Measurements from ENCODE around the gene TMEM87B. TPM values are rescaled to one million over a fixed set of nuclear protein-coding genes. Genes with fewer than 3 reads are reported as not detected.

Gene TMEM87B
- total RNA-seq, 1 experiment from 2014 or later: 37.0 TPM

- Mint-ChIP-seq H3K27me3 (ENCODE audit: unreplicated experiment) (peaks cover 22% of the 10 kb centered on the region), H3K9me3 (ENCODE audit: low read depth, unreplicated experiment) (no peaks in the 10 kb centered on the region), H3K4me1 (ENCODE audit: low read depth, unreplicated experiment) (no peaks in the 10 kb centered on the region), H3K4me3 (ENCODE audit: low read depth, unreplicated experiment) (no peak overlapping the region), H3K27ac (ENCODE audit: unreplicated experiment) (no peak overlapping the region), H3K36me3 (ENCODE audit: insufficient read depth, unreplicated experiment) (no peaks in the 10 kb centered on the region)
- TF ChIP-seq CTCF (IDR thresholded peaks at IDR 0.05; ENCODE audit: unreplicated experiment): no peak
- DNase-seq: no peak
- intact Hi-C loops (cut with micrococcal nuclease; ENCODE audit: unreplicated experiment): no loop called here
- CTCF ChIA-PET: no interaction called here
- no TSS peak for BruUV-seq (replicated peaks)
Measured at GRCh38 chr2:112144966-112145365, 89.9 kb downstream of the TMEM87B start.

GRCh38 chr2:112147382-112148168, 92.5 kb downstream of the TMEM87B start:
- CTCF ChIA-PET: interaction anchor here (1.0 kb wide), 1 partner anchor 10 kb away, joined by 4 read pairs; the partner anchor contains the start of gene FBLN7
- no peak for TF ChIP-seq CTCF (IDR thresholded peaks at IDR 0.05; ENCODE audit: unreplicated experiment)
- intact Hi-C loops (cut with micrococcal nuclease; ENCODE audit: unreplicated experiment): no loop called here
- no TSS peak for BruUV-seq (replicated peaks)
- H3K4me1 Mint-ChIP-seq (ENCODE audit: low read depth, unreplicated experiment): no peaks in the 10 kb centered on the region
- no peaks in the 10 kb centered on the region for H3K9me3 Mint-ChIP-seq (ENCODE audit: low read depth, unreplicated experiment)
- no peak overlapping the region for H3K27ac Mint-ChIP-seq (ENCODE audit: unreplicated experiment)
- H3K27me3 Mint-ChIP-seq (ENCODE audit: unreplicated experiment): peaks cover 22% of the 10 kb centered on the region
- no peak for DNase-seq
- no peaks in the 10 kb centered on the region for H3K36me3 Mint-ChIP-seq (ENCODE audit: insufficient read depth, unreplicated experiment)
- no peak overlapping the region for H3K4me3 Mint-ChIP-seq (ENCODE audit: low read depth, unreplicated experiment)

- Mint-ChIP-seq H3K9me3 (ENCODE audit: low read depth, unreplicated experiment) (no peaks in the 10 kb centered on the region), H3K27ac (ENCODE audit: unreplicated experiment) (no peak overlapping the region), H3K27me3 (ENCODE audit: unreplicated experiment) (peaks cover 22% of the 10 kb centered on the region), H3K4me1 (ENCODE audit: low read depth, unreplicated experiment) (no peaks in the 10 kb centered on the region), H3K4me3 (ENCODE audit: low read depth, unreplicated experiment) (no peak overlapping the region), H3K36me3 (ENCODE audit: insufficient read depth, unreplicated experiment) (no peaks in the 10 kb centered on the region)
- TF ChIP-seq CTCF (IDR thresholded peaks at IDR 0.05; ENCODE audit: unreplicated experiment): no peak
- BruUV-seq (replicated peaks): no TSS peak
- intact Hi-C loops (cut with micrococcal nuclease; ENCODE audit: unreplicated experiment): no loop called here
- CTCF ChIA-PET: interaction anchor here (1.0 kb wide), 1 partner anchor 11 kb away, joined by 4 read pairs; the partner anchor contains the start of gene FBLN7
- no peak for DNase-seq
Measured at GRCh38 chr2:112148477-112148876, 93.4 kb downstream of the TMEM87B start.

- Mint-ChIP-seq H3K4me1 (ENCODE audit: low read depth, unreplicated experiment) (no peaks in the 10 kb centered on the region), H3K4me3 (ENCODE audit: low read depth, unreplicated experiment) (no peak overlapping the region), H3K27ac (ENCODE audit: unreplicated experiment) (no peak overlapping the region), H3K36me3 (ENCODE audit: insufficient read depth, unreplicated experiment) (no peaks in the 10 kb centered on the region), H3K27me3 (ENCODE audit: unreplicated experiment) (peaks cover 22% of the 10 kb centered on the region), H3K9me3 (ENCODE audit: low read depth, unreplicated experiment) (no peaks in the 10 kb centered on the region)
- DNase-seq: no peak
- CTCF ChIA-PET: interaction anchor here (0.5 kb wide), 1 partner anchor 1212 kb away, joined by 4 read pairs; no protein-coding TSS in a partner anchor
- intact Hi-C loops (cut with micrococcal nuclease; ENCODE audit: unreplicated experiment): no loop called here
- TF ChIP-seq CTCF (IDR thresholded peaks at IDR 0.05; ENCODE audit: unreplicated experiment): no peak
- no TSS peak for BruUV-seq (replicated peaks)
Measured at GRCh38 chr2:112149194-112149593, 94.1 kb downstream of the TMEM87B start.
